GM21619 (cell line): ENCODE results near the gene BIK.
"Not testable (repeated sequence)": the region's sequence is repeated elsewhere in the genome, so short reads cannot be mapped to it uniquely, and the experiment has no call there.

Experiments used
- ATAC-seq: cut with Tn5 transposase; IDR thresholded peaks from one replicate; pipeline ENCODE4 v1.9.1; 2021; ENCODE audit not compliant: unreplicated experiment

Gene BIK

DNA sequence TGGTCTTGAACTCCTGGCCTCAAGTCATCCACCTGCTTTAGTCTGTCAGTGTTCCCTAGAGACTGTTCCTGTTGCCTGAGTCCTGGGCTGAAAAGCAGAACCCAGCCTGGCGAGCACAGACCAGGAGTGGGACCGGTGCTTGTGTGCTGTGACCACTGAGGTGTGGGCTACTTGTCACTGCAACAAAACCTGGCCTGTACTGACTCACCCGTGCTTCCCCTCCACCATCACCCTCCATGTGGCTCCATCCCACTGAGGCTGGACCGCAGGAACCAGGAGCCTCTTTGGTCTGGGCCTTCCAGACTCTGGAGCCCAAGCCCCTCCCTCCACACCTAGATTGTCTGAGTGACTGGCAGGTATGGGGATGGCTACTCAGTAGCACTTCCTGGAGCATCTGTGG lies 24.0 kb downstream of the BIK start:
- no peak for ATAC-seq

DNA sequence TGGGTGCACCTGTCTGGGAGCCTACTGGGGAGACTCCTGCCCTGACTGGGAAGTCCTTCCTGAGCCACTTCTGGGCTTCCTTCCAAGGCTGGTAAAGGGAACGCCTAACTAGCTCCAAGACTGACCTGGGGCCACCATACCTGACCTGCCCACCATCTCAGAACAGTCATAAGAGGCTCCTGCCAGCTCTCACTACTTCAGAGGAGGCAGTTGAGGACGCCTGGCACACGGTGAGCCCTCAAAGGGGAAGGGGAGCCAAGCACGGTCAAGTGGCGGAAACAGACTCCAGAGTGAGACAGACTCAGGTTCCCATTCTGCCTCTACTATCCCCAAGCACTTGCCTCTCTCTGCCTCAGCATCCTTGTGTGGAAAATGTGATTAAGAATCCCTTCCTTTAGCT lies 25.0 kb downstream of the BIK start:
- ATAC-seq, result no peak

DNA sequence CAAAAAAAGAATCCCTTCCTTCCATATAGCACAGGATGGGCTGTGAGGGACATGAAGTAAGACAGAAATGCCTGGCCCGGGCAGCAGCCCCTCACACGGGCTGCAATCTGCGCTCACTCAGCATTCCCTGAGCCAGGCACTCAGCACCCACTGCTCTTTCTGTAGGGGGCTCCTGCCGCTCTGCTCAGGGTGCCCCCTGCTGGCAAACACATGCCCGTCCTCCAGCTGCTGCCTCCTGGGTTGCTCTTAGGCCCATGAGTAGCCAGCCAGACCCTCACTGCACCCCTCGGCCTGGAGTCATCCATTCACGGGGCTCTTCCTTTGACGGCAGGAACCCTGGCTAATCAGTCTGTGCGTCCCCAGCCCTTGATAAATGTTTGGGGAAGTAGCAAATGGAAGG lies 25.7 kb downstream of the BIK start:
- ATAC-seq, result no peak

DNA sequence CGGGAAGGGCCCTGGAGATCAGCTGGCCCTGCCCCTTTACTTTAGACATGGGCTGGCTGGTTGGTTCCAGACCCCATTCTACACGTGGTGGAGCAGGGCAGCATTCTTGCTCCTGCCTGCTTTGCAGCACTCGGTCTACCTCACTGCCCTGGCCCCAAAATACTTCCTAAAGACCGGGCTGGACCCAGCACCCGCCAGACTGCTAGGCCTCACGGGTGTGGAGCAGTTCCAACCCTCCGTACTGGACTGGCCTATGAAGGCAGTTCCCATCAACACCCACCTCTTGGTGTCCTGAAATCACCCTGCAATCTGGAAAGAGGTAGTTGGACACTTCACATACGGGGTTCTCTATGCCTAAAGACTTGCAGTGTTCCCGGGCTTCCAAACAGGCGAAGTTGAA lies 26.3 kb downstream of the BIK start:
- no peak for ATAC-seq

DNA sequence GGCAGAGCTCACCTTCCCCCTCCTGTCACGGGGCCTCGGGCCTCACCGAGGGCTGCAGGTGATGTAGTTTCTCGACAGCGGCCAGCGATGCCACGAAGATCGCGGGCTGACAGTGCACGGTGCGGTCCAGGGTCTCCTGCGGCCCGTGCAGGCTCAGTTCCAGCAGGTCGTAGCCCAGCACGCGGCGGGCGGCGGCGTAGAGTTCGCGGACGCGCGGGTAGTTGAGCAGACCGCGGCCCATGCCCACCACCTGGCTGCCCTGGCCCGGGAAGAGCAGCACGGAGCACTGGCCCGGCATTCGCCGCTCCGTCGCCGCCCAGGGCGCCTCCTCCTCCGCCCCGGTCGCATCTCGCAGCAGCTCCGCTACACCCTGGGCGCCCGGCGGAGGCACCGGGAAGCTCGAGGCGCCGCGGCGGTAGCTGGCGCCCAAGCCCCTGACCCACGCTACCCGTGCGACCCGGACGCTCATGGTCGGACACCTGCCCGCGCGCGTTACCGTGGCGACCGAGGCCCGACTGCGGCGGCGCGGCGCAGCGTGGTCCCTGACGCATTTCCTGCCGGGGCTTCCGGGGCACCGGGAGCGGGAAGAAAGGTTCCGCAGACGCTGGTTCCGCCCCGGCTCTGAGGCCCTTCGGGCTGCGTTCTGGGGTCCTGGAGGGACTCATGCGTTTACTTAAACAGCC lies 32.5 kb downstream of the BIK start, which contains the start of gene MCAT:
Gene MCAT, minus strand, starts transcription at position 519 of the 683 bp plus-strand sequence. Its CDS starts 50 bp downstream, at position 469.
- ATAC-seq, result peak; percentile 72

DNA sequence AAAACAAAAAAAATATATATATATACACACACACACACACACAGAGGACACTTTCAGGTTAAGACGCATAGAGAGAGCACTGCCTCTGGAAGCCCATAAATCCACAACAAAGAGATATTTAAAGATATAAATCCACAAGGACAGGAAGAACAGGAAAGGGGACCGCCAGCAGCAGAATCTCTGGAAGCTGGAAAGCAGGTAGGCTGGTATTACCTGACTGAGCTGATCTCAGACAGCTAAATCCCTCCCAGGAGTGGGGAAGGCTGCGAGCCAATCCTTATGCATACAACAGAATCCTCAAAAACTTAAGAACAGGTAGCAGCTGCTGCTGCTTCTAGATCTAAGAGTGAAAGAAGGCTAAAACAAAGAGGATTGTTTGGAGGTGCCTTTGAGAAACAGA lies 34.4 kb downstream of the BIK start:
- no peak for ATAC-seq

DNA sequence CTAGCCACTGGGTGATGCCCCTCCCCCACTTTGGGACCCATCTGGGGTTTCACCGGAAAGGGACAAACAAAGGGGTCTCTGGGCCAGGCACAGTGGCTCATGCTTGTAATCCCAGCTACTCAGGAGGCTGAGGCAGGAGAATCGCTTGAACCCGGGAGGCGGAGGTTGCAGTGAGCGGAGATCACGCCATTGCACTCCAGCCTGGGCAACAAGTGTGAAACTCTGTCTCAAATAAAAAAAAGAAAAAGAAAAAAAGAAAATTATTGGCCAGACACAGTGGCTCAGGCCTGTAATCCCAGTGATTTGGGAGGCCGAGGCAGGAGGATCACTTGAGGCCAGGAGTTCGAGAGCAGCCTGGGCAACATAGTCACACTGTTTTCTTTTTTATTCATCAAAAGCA lies 34.8 kb downstream of the BIK start:
- not testable (repeated sequence) for ATAC-seq

DNA sequence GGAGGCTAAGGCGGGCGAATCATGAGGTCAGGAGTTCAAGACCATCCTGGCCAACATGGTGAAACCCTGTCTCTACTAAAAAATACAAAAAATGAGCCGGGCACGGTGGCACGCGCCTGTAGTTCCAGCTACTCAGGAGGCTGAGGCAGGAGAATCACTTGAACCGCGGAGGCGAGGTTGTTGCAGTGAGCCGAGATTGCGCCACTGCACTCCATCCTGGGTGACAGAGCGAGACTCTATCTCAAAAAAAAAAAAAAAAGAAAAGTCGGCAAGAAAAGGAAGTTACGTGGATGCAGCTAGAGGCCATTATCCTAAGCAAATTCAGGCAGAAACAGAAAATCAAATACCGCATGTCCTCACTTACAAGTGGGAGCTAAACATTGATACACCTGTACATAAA lies 35.8 kb downstream of the BIK start:
- ATAC-seq, result not testable (repeated sequence)

DNA sequence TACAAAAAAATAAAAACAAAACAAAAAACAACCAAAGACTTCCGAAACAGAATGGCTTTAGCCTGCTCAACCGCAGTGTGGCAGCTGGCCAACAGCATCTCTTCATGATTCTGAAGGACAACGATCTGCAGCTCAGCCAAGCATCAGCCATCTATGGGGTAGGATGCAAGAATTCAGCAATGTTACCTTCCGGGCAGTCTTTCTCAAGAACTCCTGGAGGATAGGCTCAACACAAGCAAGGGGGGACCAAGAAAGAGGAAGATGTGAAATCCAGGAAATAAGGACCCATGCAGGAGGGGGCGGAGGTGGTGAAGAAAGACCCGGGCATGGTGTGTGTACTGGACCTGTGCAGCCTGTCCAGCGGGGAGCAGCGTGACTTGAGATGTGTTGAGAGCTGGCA lies 37.3 kb downstream of the BIK start:
- no peak for ATAC-seq

DNA sequence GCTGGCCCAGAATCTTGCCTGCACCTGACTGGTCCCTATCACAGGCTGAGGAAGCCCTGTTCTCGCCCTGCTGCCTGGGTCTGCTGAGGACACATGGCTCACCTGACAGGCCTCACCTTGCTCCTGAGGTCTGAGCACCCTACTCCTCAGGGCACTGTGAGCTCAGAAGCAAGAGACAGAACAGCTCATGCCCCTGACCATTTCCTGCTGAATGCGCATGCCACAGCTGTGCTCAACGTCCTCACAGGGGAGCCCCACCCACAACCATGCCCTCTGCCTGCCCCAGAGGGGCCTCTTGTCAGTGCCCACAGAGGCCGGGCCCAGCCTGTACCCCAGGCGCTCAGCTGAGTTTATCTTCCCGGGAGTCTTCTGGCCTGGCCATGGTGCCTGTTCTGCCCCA lies 38.0 kb downstream of the BIK start:
- no peak for ATAC-seq

DNA sequence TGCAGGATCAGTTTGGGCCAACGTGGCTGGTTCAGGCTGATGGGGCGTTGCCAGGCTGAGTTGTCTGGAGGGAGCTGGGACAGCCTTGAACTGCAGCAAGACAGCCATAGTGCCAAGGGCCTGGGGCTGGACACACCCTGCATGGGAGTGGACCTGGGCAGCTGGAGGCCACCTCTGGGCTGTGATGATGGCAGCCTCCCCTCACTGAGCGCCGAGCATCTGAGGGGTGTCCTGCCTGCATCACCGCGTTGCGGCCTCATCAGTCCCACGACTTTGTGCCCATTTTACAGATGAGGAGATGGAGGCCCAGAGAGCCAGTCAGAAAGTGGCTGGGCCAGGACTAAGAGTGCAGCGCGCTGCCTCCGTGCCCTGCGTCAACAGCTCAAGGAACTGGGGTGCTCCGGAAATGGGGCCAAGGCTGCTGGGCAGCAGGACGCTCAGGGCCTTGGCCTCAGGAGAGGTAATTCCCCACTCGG lies 40.2 kb downstream of the BIK start:
- ATAC-seq, result no peak

DNA sequence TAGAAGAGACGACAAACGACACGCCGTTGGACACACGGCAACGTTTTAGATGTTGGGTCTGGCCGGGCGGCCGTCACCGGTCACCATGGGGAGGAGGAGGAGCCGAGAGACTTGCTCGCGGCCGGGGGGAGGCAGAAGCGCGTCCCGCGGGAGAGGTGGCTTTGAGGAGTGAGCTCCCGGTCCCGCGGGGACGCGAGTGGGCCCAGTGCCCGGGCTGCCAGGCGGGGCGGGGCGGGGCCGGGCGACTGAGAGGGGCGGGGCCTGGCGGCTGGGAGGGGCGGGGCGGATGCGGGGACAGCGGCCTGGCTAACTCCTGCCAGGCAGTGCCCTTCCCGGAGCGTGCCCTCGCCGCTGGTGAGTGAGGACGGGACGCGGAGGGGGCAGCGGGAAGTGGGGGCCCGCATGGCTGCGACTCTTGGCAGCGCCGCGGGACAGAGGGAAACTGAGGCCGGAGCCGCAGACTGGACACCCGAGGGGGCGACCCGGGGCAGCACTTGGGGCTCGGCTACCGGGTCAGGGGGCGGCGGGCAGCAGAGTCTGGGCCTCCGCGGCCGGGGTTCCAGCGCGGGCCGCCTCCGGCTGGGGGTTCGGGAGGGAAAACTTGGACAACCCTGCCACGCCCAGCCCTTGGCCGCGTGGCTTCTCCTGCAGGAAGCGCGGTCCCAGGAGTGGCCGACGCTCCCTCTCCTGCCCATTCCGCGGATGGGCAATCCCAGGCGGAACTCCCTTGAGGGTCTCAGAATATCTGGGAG lies 40.9 kb downstream of the BIK start, which contains the start of gene TSPO:
Gene TSPO, plus strand, starts transcription at position 309 of the 752 bp plus-strand sequence. CDS start 7,680 bp downstream, outside the sequence.
- ATAC-seq, result no peak

DNA sequence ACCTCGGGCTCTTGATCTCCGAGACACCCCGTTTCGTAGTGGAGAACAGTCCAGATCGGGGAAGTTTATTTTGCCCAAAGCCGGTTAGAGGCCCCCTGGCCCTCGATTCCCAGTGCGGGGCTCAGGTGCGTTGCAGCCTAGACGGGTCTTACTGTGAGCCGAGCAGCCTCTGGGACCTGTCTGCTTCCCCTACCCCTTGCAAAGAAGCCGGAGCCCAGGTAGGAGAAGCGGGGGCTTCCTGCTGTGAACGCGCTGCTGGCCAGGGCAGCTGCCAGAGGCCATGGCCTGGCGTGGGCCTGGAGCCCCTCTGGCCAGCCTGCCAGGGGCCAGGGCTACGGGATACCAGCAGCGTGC lies 41.4 kb downstream of the BIK start:
- no peak for ATAC-seq

DNA sequence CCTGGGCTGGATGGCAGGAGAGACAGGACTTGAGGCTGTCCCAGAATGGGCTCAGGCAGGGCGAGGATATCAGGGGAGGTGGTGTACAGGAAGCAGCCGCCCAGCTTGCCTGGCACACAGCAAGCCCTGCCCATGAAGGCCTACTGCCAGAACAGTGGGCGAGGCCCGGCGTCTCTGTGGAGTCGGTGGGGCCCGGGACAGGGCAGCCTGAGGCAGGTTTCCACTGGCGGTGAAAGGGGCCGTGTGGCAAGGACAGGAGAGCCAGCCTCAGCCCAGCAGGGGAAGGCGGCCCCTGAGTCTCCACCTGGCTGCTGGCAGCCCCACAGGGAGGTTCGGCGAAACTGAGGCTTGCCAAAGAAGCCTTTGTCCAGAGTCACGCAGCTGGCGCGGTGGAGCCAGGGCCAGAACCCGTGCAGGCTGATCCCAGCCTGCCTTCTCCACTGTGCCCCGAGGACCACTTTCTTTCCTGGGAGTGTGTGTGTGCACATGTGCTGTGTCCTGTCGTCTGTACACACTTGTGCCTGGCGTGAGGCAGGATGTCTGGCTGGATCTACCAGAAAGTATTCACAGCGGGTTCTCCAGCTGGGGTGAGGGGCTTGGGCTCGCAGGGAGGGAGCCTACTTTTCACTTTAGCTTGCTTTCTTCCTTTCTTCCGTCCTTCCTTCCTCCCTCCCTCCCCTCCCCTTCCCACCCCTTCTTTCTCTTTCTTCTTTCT lies 42.0 kb downstream of the BIK start:
- no peak for ATAC-seq

DNA sequence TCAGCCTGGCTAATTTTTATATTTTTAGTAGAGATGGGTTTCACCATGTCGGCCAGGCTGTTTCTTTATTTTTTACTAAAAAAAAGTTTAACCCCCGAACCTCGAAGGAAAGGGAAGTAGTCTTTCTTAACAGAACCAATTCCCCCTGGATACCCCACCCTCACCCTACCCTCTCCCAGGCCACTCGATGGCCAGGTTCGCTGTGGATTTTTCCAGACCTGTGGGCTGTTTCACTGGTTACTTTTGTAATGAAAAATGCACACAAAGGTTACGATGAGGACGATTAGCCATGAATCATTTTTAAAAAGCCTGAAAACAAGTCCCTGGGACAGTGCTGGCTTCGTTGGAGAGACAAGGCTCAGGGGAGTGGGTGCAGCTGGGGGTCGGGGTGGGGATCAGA lies 43.3 kb downstream of the BIK start:
- ATAC-seq, result no peak

DNA sequence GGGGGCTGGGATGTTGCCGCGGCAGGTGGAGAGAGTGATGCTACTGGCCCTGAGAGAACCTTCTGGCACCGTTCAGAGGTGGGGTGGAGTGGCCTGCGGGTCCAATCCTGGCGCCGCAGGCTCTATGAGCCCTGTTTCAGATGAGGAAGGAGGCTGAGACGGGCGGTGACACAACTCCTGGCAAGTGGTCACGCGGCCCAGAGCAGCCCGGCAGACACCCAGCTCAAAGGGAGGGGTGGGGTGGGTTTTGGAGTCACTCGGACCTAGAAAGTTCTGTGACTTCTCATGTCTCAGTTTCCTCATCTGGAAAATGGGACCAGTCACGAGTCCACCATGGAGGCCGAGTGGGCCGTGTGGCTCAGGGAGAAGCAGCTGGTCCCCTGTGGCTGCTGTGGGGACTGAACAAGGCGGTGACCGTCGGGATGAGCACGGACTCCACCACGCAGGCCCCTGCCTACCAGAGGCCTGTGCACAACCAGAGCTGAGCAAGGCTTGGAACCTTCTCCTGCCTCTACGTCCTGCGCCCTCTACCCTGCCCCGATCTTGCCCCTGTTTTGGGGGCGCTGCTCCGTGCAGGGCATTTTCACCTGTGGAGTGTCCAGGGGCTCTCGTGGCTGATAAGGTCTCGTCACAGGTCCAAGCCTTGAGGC lies 44.5 kb downstream of the BIK start:
- ATAC-seq, result no peak

DNA sequence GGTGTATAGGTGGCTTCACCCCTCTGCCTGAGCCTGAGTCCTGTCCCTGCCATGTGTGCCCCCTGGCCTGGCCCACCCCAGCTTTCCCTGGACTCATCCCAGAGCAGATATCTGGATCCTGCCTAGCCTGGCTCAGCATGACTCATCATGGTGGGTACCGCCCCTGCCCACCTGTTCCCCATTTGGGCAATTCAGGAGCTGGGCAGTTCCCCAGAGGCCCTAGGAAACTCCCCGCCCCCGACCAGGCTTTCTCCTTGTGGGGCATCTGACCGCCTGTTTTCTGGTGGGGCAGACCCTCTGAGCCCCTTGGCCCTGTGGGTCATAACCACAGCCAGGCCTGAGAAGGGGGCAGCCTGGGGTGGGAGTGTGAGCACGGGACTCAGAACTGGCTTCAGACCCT lies 45.2 kb downstream of the BIK start:
- no peak for ATAC-seq

DNA sequence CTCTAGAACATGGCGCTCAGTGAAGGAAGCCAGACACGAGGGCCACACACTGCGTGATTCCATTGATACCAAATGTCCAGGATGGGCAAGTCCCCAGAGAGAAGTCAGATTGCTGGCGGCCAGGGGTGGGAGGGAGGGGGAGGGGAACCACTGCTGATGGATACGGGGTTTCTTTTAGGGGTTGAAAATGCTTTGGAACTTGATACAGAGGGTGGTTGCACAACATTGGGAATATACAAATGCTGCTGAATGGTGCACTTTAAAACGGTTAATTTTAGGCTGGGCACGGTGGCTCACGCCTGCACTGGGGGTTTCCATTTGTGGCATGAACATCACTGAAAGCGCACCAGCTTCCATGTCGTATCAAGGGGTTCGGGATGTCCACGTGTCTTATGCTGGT lies 45.9 kb downstream of the BIK start:
- ATAC-seq, result no peak

DNA sequence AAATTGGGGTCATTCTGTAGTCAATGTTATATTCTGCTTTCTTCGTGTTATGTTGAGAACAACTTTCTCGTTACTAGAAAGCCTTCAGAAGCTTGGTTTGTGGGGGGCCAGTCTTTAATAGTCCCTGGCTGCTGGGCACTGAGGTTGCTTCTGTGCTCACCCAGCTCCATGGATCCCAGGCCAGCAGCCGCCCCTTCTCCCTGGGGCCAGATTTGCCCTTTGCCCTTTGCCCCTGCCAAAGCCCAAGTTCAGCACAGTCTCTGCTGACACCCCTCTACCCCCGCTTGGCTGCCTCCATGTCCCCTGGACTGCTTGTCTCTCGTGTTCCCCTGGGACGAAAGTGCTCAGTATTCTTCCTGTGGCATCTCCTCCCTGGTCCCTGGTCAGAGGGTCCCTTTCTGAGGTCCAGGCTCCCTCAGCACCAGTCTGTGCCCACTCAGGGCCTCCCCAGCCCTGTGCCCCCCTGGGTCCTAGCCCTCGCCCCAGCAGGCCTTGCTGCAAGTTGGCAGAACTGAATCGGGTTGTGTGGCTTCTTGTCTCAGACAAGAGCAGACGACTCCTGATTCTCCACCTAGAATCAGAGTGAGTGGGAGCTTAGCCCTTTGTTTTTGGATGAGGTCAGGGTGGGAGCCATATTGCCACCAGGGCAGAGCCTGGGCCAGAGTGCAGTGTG lies 47.5 kb downstream of the BIK start:
- no peak for ATAC-seq

DNA sequence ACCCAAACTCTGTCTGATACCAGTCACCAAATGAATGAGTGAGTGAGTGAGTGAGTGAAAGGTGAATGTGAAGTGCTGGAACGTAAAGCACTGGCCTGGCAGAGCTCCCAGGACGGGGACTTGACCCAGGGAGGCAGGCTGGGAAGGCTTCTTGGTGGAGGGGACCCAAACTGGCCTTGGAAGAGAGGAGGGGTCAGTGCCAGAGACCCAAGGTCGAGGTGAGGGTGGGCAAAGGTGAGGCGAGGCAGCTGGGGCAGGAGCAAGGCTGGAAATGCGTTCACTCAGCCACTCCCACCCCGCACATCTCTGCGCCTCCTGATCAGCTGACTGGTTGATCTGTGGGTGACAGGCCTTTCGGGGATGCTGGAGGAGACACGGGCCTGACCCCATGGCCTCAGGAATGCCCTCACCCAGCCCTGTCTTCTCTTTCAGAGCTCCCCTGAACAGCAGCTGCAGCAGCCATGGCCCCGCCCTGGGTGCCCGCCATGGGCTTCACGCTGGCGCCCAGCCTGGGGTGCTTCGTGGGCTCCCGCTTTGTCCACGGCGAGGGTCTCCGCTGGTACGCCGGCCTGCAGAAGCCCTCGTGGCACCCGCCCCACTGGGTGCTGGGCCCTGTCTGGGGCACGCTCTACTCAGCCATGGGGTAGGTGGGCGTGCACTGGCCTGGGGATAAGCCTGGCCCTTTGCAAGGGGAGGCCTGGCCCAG lies 48.4 kb downstream of the BIK start:
- ATAC-seq, result no peak
